HepG2 (cell line): Measurements from ENCODE around the gene PRDX3. TPM values are rescaled to one million over a fixed set of nuclear protein-coding genes. Genes with fewer than 3 reads are reported as not detected.

Experiments used
- AHR ChIP-seq: IDR thresholded peaks from 2 replicates; pipeline ENCODE4 v1.6.1; 2018; ENCODE audit warnings: missing genetic modification reagents, missing compliant biosample characterization
- FOXK1 ChIP-seq: sonication (generic); formaldehyde crosslinking; IDR thresholded peaks from 2 replicates; pipeline ENCODE4 v1.4.0; 2020; ENCODE audit warnings: low read depth, missing genetic modification reagents, borderline replicate concordance
- HNRNPLL ChIP-seq: fragments of 200-400 bp; formaldehyde crosslinking; IDR thresholded peaks from 2 replicates; pipeline ENCODE4 v1.6.1; 2017; ENCODE audit warnings: mild to moderate bottlenecking, low read depth, low read length; ENCODE audit not compliant: poor library complexity, severe bottlenecking
- HOXA7 ChIP-seq: sonication (generic); formaldehyde crosslinking; IDR thresholded peaks from 2 replicates; pipeline ENCODE4 v1.8.1; 2022; ENCODE audit warnings: mild to moderate bottlenecking, missing genetic modification reagents, moderate library complexity
- MAF1 ChIP-seq: sonication (generic); formaldehyde crosslinking; IDR thresholded peaks from 2 replicates; pipeline ENCODE4 v1.5.0; 2020; ENCODE audit warnings: missing genetic modification reagents, borderline replicate concordance
- SYNCRIP ChIP-seq: fragments of 200-400 bp; formaldehyde crosslinking; IDR thresholded peaks from 2 replicates; pipeline ENCODE4 v1.6.1; 2018; ENCODE audit warnings: mild to moderate bottlenecking, low read depth, low read length; ENCODE audit not compliant: insufficient read depth
- ZBTB7B ChIP-seq: sonication (generic); formaldehyde crosslinking; IDR thresholded peaks from 2 replicates; pipeline ENCODE4 v1.4.0; 2020; ENCODE audit warnings: missing genetic modification reagents
- ZFX ChIP-seq: sonication (generic); formaldehyde crosslinking; IDR thresholded peaks from 2 replicates; pipeline ENCODE4 v1.4.0; 2020; ENCODE audit warnings: mild to moderate bottlenecking, low read depth, missing genetic modification reagents, moderate library complexity
- ZFY ChIP-seq: sonication (generic); formaldehyde crosslinking; IDR thresholded peaks from 2 replicates; pipeline ENCODE4 v1.4.0; 2020; ENCODE audit warnings: missing genetic modification reagents
- ZNF292 ChIP-seq: sonication (generic); formaldehyde crosslinking; IDR thresholded peaks from 2 replicates; pipeline ENCODE4 v1.8.1; 2022; ENCODE audit warnings: mild to moderate bottlenecking, low read depth, missing genetic modification reagents, borderline replicate concordance
- ZNF441 ChIP-seq: sonication (generic); formaldehyde crosslinking; IDR thresholded peaks from 2 replicates; pipeline ENCODE4 v1.7.0; 2021; ENCODE audit warnings: missing genetic modification reagents, borderline replicate concordance
- ZNF552 ChIP-seq: sonication (generic); formaldehyde crosslinking; IDR thresholded peaks from 2 replicates; pipeline ENCODE4 v1.9.0; 2022; ENCODE audit warnings: missing genetic modification reagents, mild to moderate bottlenecking, borderline replicate concordance
- ZNF7 ChIP-seq: IDR thresholded peaks from 2 replicates; pipeline ENCODE4 v1.6.1; 2016; ENCODE audit warnings: missing biosample characterization, missing genetic modification reagents
- ZNF75D ChIP-seq: sonication (generic); formaldehyde crosslinking; IDR thresholded peaks from 2 replicates; pipeline ENCODE4 v1.8.1; 2023; ENCODE audit warnings: missing genetic modification reagents, mild to moderate bottlenecking, borderline replicate concordance
- ZNF788 ChIP-seq: sonication (generic); formaldehyde crosslinking; IDR thresholded peaks from 2 replicates; pipeline ENCODE4 v1.5.0; 2020; ENCODE audit warnings: mild to moderate bottlenecking, missing genetic modification reagents, borderline replicate concordance
- polyA plus RNA-seq, 8 experiments: library from polyadenylated mRNA; depleted of rRNA in 3 of 8; stranded (reverse) in 7 of 8; unstranded in 1 of 8; fragments of >200 nt; fragmentation: Illumina TruSeq in 4 of 8; extraction: Trizol in 4 of 8; gene quantifications; 2 replicates each; pipeline versions ENCODE4 v1.2.1 to v1.2.3, GENCODE V29; 2011 to 2016; ENCODE audit warnings: low read depth in 4 of 8, missing spikeins in 1 of 8, mixed read lengths in 1 of 8; ENCODE audit not compliant: insufficient read depth in 1 of 8
- total RNA-seq, 5 experiments: library from RNA; depleted of rRNA; stranded (reverse); fragments of >200 nt; fragmentation: Illumina TruSeq; extraction: Trizol; gene quantifications; 2 replicates each; pipeline ENCODE4 v1.2.3, GENCODE V29; 2016; ENCODE audit warnings: low read depth in 1 of 5
- TF ChIP-seq, protein P1 (sequence below): sonication (generic); formaldehyde crosslinking; IDR thresholded peaks from 2 replicates; pipeline ENCODE4 v1.5.0; 2020; ENCODE audit warnings: missing genetic modification reagents
- TF ChIP-seq, protein P2 (sequence below): sonication (generic); formaldehyde crosslinking; IDR thresholded peaks from 2 replicates; pipeline ENCODE4 v1.8.1; 2023; ENCODE audit warnings: mild to moderate bottlenecking, moderate library complexity, missing genetic modification reagents
- TF ChIP-seq, protein P3 (sequence below): sonication (generic); formaldehyde crosslinking; IDR thresholded peaks from 2 replicates; pipeline ENCODE4 v1.4.0; 2020; ENCODE audit warnings: missing genetic modification reagents
- TF ChIP-seq, protein P4 (sequence below): sonication (generic); formaldehyde crosslinking; IDR thresholded peaks from 2 replicates; pipeline ENCODE4 v1.4.0; 2020; ENCODE audit warnings: mild to moderate bottlenecking, missing genetic modification reagents
- TF ChIP-seq, protein P5 (sequence below): sonication (generic); formaldehyde crosslinking; IDR thresholded peaks from 2 replicates; pipeline ENCODE4 v1.4.0; 2020; ENCODE audit warnings: missing genetic modification reagents

The PRDX3 gene
- total and polyA plus RNA-seq, 2 of the 13 experiments (the other 11 are each of a cell fraction or from before 2014, with no cell fraction given), result 407 to 565 TPM

DNA sequence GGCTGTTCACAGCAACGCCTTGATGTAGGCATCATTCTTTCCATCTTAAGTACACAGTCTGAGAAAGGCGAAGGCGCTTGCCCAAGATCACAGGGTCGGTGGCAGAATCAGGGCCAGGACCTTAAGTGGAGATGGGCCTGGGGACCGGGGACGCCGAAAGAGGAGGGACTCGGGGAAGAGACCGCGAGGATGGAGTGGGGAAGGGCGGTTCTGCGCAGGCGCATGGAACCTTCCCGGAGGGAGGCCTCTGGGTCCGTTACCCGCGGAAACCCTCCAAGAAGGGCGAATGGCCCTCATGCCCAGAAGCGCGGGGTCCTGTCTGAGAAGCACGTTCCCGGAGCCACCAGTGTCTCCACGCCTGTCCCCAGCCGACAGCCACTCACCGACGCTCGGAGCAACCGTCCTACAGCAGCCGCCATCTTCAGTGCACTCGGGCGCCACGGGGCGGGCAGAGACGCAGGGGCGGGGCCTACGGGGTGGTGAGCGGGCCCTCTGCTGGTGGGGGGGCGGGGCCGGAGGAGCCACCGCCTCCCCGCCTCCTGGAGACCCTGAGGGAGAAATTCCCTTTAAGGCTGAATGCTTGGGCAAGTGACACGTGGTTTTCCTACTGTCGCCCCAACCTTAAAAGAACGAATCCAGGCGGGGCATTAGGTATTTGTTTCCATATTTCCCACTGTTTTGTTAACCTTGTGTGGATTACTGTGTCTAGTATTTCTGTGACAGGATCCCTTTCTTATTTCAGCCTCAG, at the start of gene PRDX3 (continued):
- TF ChIP-seq, protein P1, sequence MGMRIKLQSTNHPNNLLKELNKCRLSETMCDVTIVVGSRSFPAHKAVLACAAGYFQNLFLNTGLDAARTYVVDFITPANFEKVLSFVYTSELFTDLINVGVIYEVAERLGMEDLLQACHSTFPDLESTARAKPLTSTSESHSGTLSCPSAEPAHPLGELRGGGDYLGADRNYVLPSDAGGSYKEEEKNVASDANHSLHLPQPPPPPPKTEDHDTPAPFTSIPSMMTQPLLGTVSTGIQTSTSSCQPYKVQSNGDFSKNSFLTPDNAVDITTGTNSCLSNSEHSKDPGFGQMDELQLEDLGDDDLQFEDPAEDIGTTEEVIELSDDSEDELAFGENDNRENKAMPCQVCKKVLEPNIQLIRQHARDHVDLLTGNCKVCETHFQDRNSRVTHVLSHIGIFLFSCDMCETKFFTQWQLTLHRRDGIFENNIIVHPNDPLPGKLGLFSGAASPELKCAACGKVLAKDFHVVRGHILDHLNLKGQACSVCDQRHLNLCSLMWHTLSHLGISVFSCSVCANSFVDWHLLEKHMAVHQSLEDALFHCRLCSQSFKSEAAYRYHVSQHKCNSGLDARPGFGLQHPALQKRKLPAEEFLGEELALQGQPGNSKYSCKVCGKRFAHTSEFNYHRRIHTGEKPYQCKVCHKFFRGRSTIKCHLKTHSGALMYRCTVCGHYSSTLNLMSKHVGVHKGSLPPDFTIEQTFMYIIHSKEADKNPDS (CRISPR knock-in tag), result peak; percentile 76; the same call in 1 of the 2 replicates
- TF ChIP-seq ZFX (CRISPR knock-in tag) (peak; percentile 96), HNRNPLL (peak; percentile 57), FOXK1 (CRISPR knock-in tag) (0 out of 2 replicates have a peak, but pooled peaks have one; percentile 34), MAF1 (CRISPR knock-in tag) (no peak), ZBTB7B (CRISPR knock-in tag) (no peak), AHR (CRISPR knock-in tag) (peak; percentile 44; the same call in 1 of the 2 replicates), ZNF552 (CRISPR knock-in tag) (0 out of 2 replicates have a peak, but pooled peaks have one; percentile 75), ZNF75D (no peak), SYNCRIP (no peak), ZNF788 (CRISPR knock-in tag) (peak; percentile 84; the same call in 1 of the 2 replicates), ZNF441 (CRISPR knock-in tag) (no peak), ZNF7 (CRISPR knock-in tag) (no peak), ZNF292 (CRISPR knock-in tag) (no peak), HOXA7 (CRISPR knock-in tag) (no peak), ZFY (CRISPR knock-in tag) (peak; percentile 95)
- TF ChIP-seq, protein P2, sequence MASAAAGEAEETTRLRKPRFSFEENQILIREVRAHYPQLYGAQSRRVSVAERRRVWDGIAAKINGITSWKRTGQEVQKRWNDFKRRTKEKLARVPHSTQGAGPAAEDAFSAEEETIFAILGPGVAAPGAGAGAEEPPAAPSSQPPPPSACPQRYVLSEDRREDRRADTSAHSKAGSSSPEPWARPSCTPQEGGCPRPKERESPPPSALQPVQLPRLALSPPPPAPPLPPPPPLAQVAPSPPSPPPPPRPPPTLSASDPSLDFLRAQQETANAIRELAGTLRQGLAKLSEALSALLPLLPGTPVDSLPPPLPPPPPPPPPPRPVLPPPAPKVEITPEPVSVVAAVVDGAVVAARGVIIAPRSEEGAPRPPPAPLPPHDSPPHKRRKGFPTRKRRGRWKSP, result 0 out of 2 replicates have a peak, but pooled peaks have one; percentile 1
- TF ChIP-seq, protein P3, sequence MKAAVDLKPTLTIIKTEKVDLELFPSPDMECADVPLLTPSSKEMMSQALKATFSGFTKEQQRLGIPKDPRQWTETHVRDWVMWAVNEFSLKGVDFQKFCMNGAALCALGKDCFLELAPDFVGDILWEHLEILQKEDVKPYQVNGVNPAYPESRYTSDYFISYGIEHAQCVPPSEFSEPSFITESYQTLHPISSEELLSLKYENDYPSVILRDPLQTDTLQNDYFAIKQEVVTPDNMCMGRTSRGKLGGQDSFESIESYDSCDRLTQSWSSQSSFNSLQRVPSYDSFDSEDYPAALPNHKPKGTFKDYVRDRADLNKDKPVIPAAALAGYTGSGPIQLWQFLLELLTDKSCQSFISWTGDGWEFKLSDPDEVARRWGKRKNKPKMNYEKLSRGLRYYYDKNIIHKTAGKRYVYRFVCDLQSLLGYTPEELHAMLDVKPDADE (CRISPR knock-in tag), result no peak
- TF ChIP-seq, protein P4, sequence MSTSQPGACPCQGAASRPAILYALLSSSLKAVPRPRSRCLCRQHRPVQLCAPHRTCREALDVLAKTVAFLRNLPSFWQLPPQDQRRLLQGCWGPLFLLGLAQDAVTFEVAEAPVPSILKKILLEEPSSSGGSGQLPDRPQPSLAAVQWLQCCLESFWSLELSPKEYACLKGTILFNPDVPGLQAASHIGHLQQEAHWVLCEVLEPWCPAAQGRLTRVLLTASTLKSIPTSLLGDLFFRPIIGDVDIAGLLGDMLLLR (CRISPR knock-in tag), result 0 out of 2 replicates have a peak, but pooled peaks have one; percentile 26
- TF ChIP-seq, protein P5, sequence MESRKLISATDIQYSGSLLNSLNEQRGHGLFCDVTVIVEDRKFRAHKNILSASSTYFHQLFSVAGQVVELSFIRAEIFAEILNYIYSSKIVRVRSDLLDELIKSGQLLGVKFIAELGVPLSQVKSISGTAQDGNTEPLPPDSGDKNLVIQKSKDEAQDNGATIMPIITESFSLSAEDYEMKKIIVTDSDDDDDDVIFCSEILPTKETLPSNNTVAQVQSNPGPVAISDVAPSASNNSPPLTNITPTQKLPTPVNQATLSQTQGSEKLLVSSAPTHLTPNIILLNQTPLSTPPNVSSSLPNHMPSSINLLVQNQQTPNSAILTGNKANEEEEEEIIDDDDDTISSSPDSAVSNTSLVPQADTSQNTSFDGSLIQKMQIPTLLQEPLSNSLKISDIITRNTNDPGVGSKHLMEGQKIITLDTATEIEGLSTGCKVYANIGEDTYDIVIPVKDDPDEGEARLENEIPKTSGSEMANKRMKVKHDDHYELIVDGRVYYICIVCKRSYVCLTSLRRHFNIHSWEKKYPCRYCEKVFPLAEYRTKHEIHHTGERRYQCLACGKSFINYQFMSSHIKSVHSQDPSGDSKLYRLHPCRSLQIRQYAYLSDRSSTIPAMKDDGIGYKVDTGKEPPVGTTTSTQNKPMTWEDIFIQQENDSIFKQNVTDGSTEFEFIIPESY (CRISPR knock-in tag), result no peak
